Brain microvascular endothelial cell (primary cell): ENCODE data around the gene CHST11.

ENCODE experiments used
- DNase-seq: peaks from one replicate; pipeline ENCODE4 v3.0.0-alpha.2; 2020
- H3K27ac ChIP-seq: fragments of 250-450 bp; sonication (Bioruptor Pico); 2 replicates; pipeline ENCODE4 v1.5.1; 2020; ENCODE audit warnings: mild to moderate bottlenecking, moderate library complexity
- H3K27me3 ChIP-seq: fragments of 250-450 bp; sonication (Bioruptor Pico); replicated peaks from 2 replicates; pipeline ENCODE4 v1.5.1; 2020; ENCODE audit warnings: mild to moderate bottlenecking
- H3K36me3 ChIP-seq: fragments of 250-450 bp; sonication (Bioruptor Pico); replicated peaks from 2 replicates; pipeline ENCODE4 v1.5.1; 2020; ENCODE audit warnings: mild to moderate bottlenecking
- H3K4me3 ChIP-seq: 2 replicates; pipeline ENCODE4 v1.5.1; 2011; ENCODE audit warnings: low read depth, mild to moderate bottlenecking, control low read depth, low read length, moderate library complexity
- in situ Hi-C: cut with HindIII; loops from 2 replicates; pipeline ENCODE4 v1.10.0; 2017; ENCODE audit warnings: low sequenced_read_pairs, low pct_ligation_motif_present
- TF ChIP-seq, protein P1 (sequence below): IDR thresholded peaks from 2 replicates; pipeline ENCODE4 v1.5.1; 2011; ENCODE audit warnings: low read depth, mild to moderate bottlenecking, moderate library complexity, low read length, control low read depth, inconsistent platforms; ENCODE audit errors: missing control alignments

The CHST11 gene

DNA sequence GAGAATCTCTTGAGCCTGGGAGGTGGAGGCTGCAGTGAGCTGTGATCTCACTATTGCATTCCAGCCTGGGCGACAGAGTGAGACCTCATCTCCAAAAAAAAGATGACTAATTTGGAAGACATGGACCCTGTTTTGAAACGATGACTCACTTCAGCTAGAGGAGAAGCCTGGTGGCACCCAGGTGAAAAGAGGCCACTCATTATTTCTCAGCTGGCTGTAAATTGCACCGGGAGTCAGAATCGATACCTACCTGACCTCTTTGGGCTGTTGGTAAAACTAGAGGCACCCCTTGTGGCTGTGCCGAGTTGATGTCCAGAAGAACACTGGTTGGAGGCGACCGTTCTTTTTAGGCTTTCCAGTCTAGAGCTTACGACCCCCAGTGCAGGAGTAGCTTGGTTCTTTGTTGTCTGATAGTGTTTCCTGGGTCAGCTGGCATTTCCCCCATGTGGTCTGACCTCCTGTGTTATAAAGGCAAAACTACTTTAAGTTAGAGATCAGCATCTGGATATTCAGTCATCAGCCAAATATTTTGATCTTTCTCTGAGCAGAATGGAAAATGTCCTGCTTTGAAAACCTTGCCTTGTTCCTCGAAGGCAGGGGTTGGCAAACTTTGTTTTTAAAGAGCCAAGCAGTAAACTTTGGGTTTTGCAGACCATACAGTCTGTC, 93.2 kb downstream of the CHST11 start:
- Histone ChIP-seq H3K27ac (no peak overlapping the region), H3K4me3 (no peak overlapping the region), H3K27me3 (no peaks in the 10 kb centered on the region), H3K36me3 (no peaks in the 10 kb centered on the region)
- peak; percentile 27 for DNase-seq
- in situ Hi-C loops: no loop called here
- TF ChIP-seq, protein P1, sequence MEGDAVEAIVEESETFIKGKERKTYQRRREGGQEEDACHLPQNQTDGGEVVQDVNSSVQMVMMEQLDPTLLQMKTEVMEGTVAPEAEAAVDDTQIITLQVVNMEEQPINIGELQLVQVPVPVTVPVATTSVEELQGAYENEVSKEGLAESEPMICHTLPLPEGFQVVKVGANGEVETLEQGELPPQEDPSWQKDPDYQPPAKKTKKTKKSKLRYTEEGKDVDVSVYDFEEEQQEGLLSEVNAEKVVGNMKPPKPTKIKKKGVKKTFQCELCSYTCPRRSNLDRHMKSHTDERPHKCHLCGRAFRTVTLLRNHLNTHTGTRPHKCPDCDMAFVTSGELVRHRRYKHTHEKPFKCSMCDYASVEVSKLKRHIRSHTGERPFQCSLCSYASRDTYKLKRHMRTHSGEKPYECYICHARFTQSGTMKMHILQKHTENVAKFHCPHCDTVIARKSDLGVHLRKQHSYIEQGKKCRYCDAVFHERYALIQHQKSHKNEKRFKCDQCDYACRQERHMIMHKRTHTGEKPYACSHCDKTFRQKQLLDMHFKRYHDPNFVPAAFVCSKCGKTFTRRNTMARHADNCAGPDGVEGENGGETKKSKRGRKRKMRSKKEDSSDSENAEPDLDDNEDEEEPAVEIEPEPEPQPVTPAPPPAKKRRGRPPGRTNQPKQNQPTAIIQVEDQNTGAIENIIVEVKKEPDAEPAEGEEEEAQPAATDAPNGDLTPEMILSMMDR: no peak

DNA sequence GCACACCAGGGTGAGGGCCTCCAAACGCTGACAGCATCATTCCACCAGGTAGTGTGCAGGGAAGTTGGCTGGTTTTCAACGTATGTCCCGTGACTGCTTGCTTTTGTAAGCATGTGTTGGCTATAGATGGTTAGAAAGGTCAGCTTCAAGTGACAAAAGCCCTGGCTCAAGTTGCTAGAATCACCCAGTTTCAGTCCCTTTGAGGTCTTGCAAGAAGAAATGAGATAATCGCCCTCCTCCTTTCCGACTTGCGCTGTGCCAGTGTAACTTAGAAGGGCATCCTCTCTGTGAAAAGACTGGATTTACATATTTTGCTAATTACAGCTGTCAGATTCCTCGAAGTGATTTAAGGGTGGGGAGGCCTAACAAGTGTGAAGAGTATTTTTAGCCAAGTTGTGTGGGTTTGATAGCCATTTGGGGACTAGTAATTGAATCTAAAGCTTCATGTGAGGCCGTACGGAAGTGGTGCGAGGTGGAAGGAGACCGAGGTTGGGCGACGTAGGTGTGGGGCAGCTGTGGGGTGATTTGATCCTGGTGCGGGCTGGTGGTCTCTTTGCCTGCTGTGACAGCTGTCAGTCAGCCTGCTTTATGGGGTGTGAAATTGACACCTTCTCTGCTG, 94.7 kb downstream of the CHST11 start:
- no peak for DNase-seq
- no peaks in the 10 kb centered on the region for H3K36me3 ChIP-seq
- in situ Hi-C loops: no loop called here
- no peak overlapping the region for H3K27ac ChIP-seq
- H3K27me3 ChIP-seq: no peaks in the 10 kb centered on the region
- TF ChIP-seq, protein P1: no peak
- no peak overlapping the region for H3K4me3 ChIP-seq

DNA sequence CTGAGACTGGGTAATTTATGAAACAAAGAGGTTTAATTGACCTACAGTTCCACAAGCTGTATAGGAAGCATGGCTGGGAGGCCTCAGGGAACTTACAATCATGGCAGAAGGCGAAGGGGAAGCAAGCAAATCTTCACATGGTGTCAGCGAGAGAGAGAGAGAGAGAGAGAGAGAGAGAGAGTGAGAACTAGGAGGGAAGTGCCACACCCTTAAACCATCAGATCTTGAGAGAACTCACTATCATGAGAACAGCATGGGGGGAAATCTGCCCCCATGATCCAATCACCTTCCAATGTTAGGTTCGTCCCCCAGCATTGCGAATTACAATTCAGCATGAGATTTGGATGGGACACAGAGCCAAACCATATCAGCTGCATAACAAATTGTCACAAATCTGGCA, 96.7 kb downstream of the CHST11 start:
- DNase-seq: no peak
- Histone ChIP-seq H3K36me3 (no peaks in the 10 kb centered on the region), H3K27me3 (no peaks in the 10 kb centered on the region), H3K27ac (no peak overlapping the region), H3K4me3 (no peak overlapping the region)
- in situ Hi-C loops: no loop called here
- TF ChIP-seq, protein P1: no peak

DNA sequence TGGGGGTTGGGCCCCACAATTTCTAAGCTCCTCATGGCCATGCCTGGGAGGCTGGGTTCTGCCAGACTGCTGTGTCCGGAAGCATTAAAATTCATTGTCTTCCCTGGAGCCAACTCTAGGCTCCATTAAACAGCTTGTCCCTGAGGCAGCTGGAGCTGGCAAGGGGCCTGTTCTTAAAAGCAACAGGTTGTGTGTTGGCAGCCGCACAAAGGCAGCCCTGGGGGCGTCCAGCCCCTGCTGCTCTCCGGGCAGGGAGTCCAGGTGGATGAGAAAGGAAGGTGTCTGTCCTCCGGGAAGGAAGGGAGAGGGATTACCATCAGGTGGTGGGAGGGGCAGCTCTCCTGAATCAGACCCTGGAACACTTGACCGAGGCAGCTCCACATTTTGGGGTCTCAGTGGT, 98.9 kb downstream of the CHST11 start:
- TF ChIP-seq, protein P1: no peak
- no peak for DNase-seq
- in situ Hi-C loops: no loop called here
- no peak overlapping the region for H3K4me3 ChIP-seq
- no peak overlapping the region for H3K27ac ChIP-seq
- H3K36me3 ChIP-seq: no peaks in the 10 kb centered on the region
- H3K27me3 ChIP-seq: no peaks in the 10 kb centered on the region

DNA sequence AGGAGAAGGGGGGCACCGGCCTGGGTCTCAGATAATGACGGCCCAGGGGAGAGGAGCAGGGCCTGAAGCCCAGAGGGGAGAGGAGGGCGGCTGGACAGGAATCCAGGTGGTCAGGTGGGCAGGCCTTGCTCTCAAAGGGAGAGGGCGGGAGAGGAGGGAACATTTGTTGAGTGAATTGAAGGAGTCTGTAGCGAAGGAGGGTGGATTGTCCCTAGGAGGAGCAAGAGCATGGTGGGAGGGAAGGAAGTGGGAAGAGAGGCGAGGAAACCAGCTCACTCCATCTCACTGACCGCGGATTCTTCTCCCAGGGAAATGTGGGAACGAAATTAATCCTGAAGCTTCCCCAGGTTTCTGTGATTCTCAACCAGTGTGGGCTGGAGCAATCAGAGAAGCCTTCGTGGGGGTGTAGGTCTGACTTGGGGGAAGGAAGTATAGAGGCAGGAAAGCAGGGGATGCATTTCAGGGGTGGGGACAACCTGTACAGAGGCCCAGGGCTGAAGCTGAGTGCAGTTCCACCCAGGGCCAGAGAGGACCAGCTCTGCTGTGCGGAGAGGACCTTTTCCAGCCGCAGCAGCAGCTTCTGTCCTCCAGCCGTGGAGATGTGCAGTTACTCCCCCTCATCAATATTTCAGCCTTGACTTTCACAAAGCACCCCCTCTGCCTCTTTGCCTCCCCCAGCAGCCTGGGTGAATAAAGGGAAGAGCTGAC, 100.9 kb downstream of the CHST11 start:
- TF ChIP-seq, protein P1: no peak
- no peak overlapping the region for H3K27ac ChIP-seq
- no peaks in the 10 kb centered on the region for H3K36me3 ChIP-seq
- in situ Hi-C loops: no loop called here
- no peak for DNase-seq
- no peak overlapping the region for H3K4me3 ChIP-seq
- no peaks in the 10 kb centered on the region for H3K27me3 ChIP-seq
